ENCODE measurements around the gene SYNPO. TPM values are rescaled to one million over a fixed set of nuclear protein-coding genes. Genes with fewer than 3 reads are reported as not detected.

Gene SYNPO
- total and polyA plus RNA-seq, 2 experiments from 2014 or later, result 7.1 to 8.4 TPM

DNA sequence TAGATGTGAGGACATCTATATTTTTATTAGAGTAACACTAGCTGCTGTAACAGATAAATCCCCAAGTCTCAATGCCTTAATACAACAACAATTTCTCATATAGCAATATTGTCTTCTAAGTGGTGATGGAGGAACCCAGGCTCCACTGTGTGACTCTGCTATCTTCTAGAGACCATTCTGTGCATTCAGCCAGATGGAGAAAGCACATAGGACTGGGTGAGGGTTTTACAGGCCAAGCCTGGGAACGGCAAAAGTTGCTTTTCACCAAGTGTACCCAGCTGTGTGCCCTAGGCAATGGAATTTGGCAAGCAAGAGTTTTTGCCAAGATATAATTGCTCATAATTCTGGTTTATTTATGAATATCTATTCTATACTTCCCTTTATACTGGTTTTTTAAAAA lies 48.7 kb downstream of the SYNPO start:
- TF ChIP-seq EZH2 (IDR thresholded peaks at IDR 0.05; ENCODE audit: borderline replicate concordance) (no peak), EZH2phosphoT487 (IDR thresholded peaks at IDR 0.05; ENCODE audit: low read depth, severe bottlenecking, unreplicated experiment) (no peak)
- TF ChIP-seq, protein P1, sequence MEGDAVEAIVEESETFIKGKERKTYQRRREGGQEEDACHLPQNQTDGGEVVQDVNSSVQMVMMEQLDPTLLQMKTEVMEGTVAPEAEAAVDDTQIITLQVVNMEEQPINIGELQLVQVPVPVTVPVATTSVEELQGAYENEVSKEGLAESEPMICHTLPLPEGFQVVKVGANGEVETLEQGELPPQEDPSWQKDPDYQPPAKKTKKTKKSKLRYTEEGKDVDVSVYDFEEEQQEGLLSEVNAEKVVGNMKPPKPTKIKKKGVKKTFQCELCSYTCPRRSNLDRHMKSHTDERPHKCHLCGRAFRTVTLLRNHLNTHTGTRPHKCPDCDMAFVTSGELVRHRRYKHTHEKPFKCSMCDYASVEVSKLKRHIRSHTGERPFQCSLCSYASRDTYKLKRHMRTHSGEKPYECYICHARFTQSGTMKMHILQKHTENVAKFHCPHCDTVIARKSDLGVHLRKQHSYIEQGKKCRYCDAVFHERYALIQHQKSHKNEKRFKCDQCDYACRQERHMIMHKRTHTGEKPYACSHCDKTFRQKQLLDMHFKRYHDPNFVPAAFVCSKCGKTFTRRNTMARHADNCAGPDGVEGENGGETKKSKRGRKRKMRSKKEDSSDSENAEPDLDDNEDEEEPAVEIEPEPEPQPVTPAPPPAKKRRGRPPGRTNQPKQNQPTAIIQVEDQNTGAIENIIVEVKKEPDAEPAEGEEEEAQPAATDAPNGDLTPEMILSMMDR (IDR thresholded peaks at IDR 0.05; ENCODE audit: poor library complexity), result no peak
- Histone ChIP-seq H3K27ac (no peak overlapping the region), H3K36me3 (replicated peaks; ENCODE audit: insufficient read depth, low read depth) (no peaks in the 10 kb centered on the region), H3K4me3 (no peak overlapping the region), H3K27me3 (no peaks in the 10 kb centered on the region), H3K9me3 (ENCODE audit: low read depth) (no peaks in the 10 kb centered on the region), H3K4me2 (no peak overlapping the region), H2AFZ (no peak overlapping the region), H3K9me2 (replicated peaks; ENCODE audit: insufficient read depth) (no peaks in the 10 kb centered on the region), H4K20me1 (ENCODE audit: insufficient read depth, poor library complexity, severe bottlenecking) (no peaks in the 10 kb centered on the region), H3K79me2 (no peaks in the 10 kb centered on the region), H3K4me1 (ENCODE audit: insufficient read depth) (no peaks in the 10 kb centered on the region)
- WGBS (ENCODE audit: low lambda C conversion rate, missing lambda C conversion rate), result 93% methylated on average over 1 of the region's 1 CpG
- DNase-seq (ENCODE audit: low spot score), result no peak

DNA sequence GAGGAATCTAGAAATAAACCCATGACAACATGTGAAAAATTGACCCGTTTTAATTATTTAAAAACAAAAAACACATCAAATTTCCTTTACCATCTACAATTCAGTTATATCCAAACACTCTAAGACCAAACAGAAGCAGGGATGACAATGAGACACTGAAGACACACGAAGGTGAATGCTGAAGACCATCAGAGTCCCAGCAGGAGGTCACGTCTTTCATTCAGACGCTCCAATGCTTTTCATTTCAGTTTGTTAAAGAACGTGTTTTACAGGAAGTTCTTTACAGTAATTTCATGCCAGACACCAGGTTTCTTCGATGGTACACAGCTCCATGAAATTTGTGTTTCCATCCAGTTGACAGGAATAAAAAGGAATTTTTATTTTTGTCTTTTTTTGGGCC lies 50.3 kb downstream of the SYNPO start:
- Histone ChIP-seq H3K4me1 (ENCODE audit: insufficient read depth) (no peaks in the 10 kb centered on the region), H3K27ac (no peak overlapping the region), H2AFZ (no peak overlapping the region), H3K79me2 (no peaks in the 10 kb centered on the region), H3K36me3 (replicated peaks; ENCODE audit: insufficient read depth, low read depth) (no peaks in the 10 kb centered on the region), H3K4me3 (no peak overlapping the region), H3K27me3 (no peaks in the 10 kb centered on the region), H3K4me2 (no peak overlapping the region), H3K9me2 (replicated peaks; ENCODE audit: insufficient read depth) (no peaks in the 10 kb centered on the region), H4K20me1 (ENCODE audit: insufficient read depth, poor library complexity, severe bottlenecking) (no peaks in the 10 kb centered on the region), H3K9me3 (ENCODE audit: low read depth) (no peaks in the 10 kb centered on the region)
- 85% methylated on average over 6 of the region's 6 CpGs for WGBS (ENCODE audit: low lambda C conversion rate, missing lambda C conversion rate)
- no peak for DNase-seq (ENCODE audit: low spot score)
- TF ChIP-seq EZH2 (IDR thresholded peaks at IDR 0.05; ENCODE audit: borderline replicate concordance), result no peak
- TF ChIP-seq, protein P1 (IDR thresholded peaks at IDR 0.05; ENCODE audit: poor library complexity), result no peak
- TF ChIP-seq EZH2phosphoT487 (IDR thresholded peaks at IDR 0.05; ENCODE audit: low read depth, severe bottlenecking, unreplicated experiment), result no peak

DNA sequence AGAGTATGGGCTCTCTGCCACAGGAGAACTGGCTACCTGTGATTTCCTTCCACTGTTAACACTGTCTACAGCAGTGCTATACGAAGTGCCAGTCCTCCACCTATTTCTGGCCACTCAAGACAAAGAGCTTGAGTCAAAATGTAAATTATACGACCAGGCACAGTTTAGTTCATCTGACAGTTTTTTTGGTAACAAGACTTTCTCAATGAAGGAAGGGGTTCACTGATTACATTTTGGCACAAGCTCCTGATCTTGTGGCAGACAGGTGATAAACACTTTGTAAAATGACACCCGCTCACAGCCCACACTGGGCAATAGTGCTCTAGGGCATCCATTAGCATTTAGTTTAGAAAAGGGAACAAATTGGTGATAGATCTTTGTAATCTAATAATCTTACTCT lies 51.8 kb downstream of the SYNPO start:
- Histone ChIP-seq H3K4me3 (no peak overlapping the region), H4K20me1 (ENCODE audit: insufficient read depth, poor library complexity, severe bottlenecking) (no peaks in the 10 kb centered on the region), H3K4me1 (ENCODE audit: insufficient read depth) (no peaks in the 10 kb centered on the region), H3K9me3 (ENCODE audit: low read depth) (no peaks in the 10 kb centered on the region), H3K27me3 (no peaks in the 10 kb centered on the region), H2AFZ (no peak overlapping the region), H3K4me2 (no peak overlapping the region), H3K9me2 (replicated peaks; ENCODE audit: insufficient read depth) (no peaks in the 10 kb centered on the region), H3K27ac (no peak overlapping the region), H3K36me3 (replicated peaks; ENCODE audit: insufficient read depth, low read depth) (no peaks in the 10 kb centered on the region), H3K79me2 (no peaks in the 10 kb centered on the region)
- TF ChIP-seq EZH2 (IDR thresholded peaks at IDR 0.05; ENCODE audit: borderline replicate concordance) (no peak), EZH2phosphoT487 (IDR thresholded peaks at IDR 0.05; ENCODE audit: low read depth, severe bottlenecking, unreplicated experiment) (no peak)
- TF ChIP-seq, protein P1 (IDR thresholded peaks at IDR 0.05; ENCODE audit: poor library complexity), result no peak
- DNase-seq (ENCODE audit: low spot score), result no peak
- whole genome bisulfite sequencing (ENCODE audit: low lambda C conversion rate, missing lambda C conversion rate), result 89% methylated on average over 3 of the region's 3 CpGs

DNA sequence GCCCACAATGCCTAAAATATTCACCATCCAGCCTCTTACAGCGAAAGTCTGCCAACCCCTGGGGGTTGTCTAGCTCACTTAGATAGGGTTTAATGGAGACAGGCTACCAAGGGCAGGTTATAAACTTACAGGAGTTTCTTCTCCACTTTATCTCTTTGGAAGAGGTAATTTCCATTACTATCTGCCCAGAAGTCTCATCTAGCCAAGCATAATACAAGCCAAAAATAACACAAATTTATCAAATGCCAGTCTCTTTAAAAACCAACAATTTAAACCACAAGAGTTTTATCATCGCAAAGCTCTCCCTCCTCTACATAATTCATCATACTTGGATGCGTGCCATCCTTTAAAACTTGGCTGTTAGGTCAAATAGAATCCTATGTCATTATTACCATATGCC lies 54.2 kb downstream of the SYNPO start:
- no peaks in the 10 kb centered on the region for H3K36me3 ChIP-seq (replicated peaks; ENCODE audit: insufficient read depth, low read depth)

More for the DNA sequence above, 54.2 kb downstream of the SYNPO start:
- Histone ChIP-seq H3K4me2 (no peak overlapping the region), H3K4me3 (no peak overlapping the region), H3K4me1 (ENCODE audit: insufficient read depth) (peaks cover 8% of the 10 kb centered on the region), H3K79me2 (peaks cover 19% of the 10 kb centered on the region), H3K27me3 (no peaks in the 10 kb centered on the region), H2AFZ (no peak overlapping the region), H3K9me3 (ENCODE audit: low read depth) (no peaks in the 10 kb centered on the region), H3K9me2 (replicated peaks; ENCODE audit: insufficient read depth) (no peaks in the 10 kb centered on the region), H4K20me1 (ENCODE audit: insufficient read depth, poor library complexity, severe bottlenecking) (peaks cover 3% of the 10 kb centered on the region), H3K27ac (no peak overlapping the region)
- DNase-seq (ENCODE audit: low spot score), result no peak
- 90% methylated on average over 3 of the region's 3 CpGs for WGBS (ENCODE audit: low lambda C conversion rate, missing lambda C conversion rate)
- TF ChIP-seq EZH2phosphoT487 (IDR thresholded peaks at IDR 0.05; ENCODE audit: low read depth, severe bottlenecking, unreplicated experiment) (no peak), EZH2 (IDR thresholded peaks at IDR 0.05; ENCODE audit: borderline replicate concordance) (no peak)
- TF ChIP-seq, protein P1 (IDR thresholded peaks at IDR 0.05; ENCODE audit: poor library complexity), result no peak

Data from hepatocyte (in vitro differentiated cells).